ENCODE data around the gene MYF6.

- no peak for TF ChIP-seq CTCF (IDR thresholded peaks at IDR 0.05; ENCODE audit: borderline replicate concordance, extremely low read depth, low read length, poor library complexity, severe bottlenecking)
- TF ChIP-seq EZH2 (IDR thresholded peaks at IDR 0.05; ENCODE audit: borderline replicate concordance, low read depth, low read length, severe bottlenecking), result no peak
These were observed 7.4 kb downstream of the MYF6 start for GRCh38 chr12:80714846-80715245.
